ENCODE measurements around the gene DYNLT1. TPM values are rescaled to one million over a fixed set of nuclear protein-coding genes. Genes with fewer than 3 reads are reported as not detected.
"Not testable (repeated sequence)": the region's sequence is repeated elsewhere in the genome, so short reads cannot be mapped to it uniquely, and the experiment has no call there.

DYNLT1 gene
- total and polyA plus RNA-seq, 7 experiments from 2014 or later = 66.4 to 122 (median 81.6) TPM

- DNase-seq (no peak), ATAC-seq (no peak)
- Mint-ChIP-seq H3K4me3 (no peak overlapping the region), H3K9me3 (peaks cover 0 to 1% (median 0%) of the 10 kb centered on the region in 11 donors), H3K36me3 (peaks cover 7 to 45% (median 20%) of the 10 kb centered on the region in 5 donors), H3K27ac (peak overlapping the region in 2 of 9 donors; percentile 35 to 37), H3K27me3 (no peaks in the 10 kb centered on the region), H3K4me1 (peaks cover 7 to 31% (median 13%) of the 10 kb centered on the region in 7 donors)
- intact Hi-C loops (cut with micrococcal nuclease) = no loop called here
- no peaks in the 10 kb centered on the region for H3K9me3 ChIP-seq (ENCODE audit: control insufficient read depth in 2 of 3, low read length in 3 of 3)
- peaks cover 0 to 12% (median 0%) of the 10 kb centered on the region in 3 experiments for H3K36me3 ChIP-seq (ENCODE audit: control insufficient read depth in 2 of 3, insufficient read depth in 3 of 3, low read length in 3 of 3)
- no peak overlapping the region for H3K27ac ChIP-seq (ENCODE audit: low read depth, low read length)
- H3K4me3 ChIP-seq (ENCODE audit: low read length) = no peak overlapping the region
- no peaks in the 10 kb centered on the region for H3K27me3 ChIP-seq (ENCODE audit: control insufficient read depth in 2 of 2, insufficient read depth in 2 of 2, low read length in 2 of 2)
- POLR2A ChIA-PET = interaction anchor here (0.7 to 0.9 kb wide), 2 partner anchors 15 to 25 kb away, joined by 3 to 4 read pairs; partner anchors contain the start of gene SYTL3
- no peaks in the 10 kb centered on the region for H3K4me1 ChIP-seq (ENCODE audit: control insufficient read depth in 2 of 2, insufficient read depth in 2 of 2, low read length in 2 of 2)
- CTCF ChIA-PET = no interaction called here
Observed at GRCh38 chr6:158674342-158675131, 30.0 kb upstream of the DYNLT1 start.

- H3K27me3 Mint-ChIP-seq = no peaks in the 10 kb centered on the region
- intact Hi-C loops (cut with micrococcal nuclease) = no loop called here
- ChIA-PET POLR2A (interaction anchor here (0.6 kb wide), 1 partner anchor 328 kb away, joined by 3 read pairs; no protein-coding TSS in a partner anchor), CTCF (interaction anchor here (0.6 to 1.3 kb wide), 4 partner anchors 15 to 305 kb away, joined by 3 to 4 read pairs (median 4); no protein-coding TSS in a partner anchor)
- peaks cover 0 to 1% (median 0%) of the 10 kb centered on the region in 11 donors for H3K9me3 Mint-ChIP-seq
- peaks cover 16 to 44% (median 29%) of the 10 kb centered on the region in 5 donors for H3K36me3 Mint-ChIP-seq
- H3K4me3 Mint-ChIP-seq = no peak overlapping the region
- no peak overlapping the region for H3K4me3 ChIP-seq (ENCODE audit: low read length)
- H3K4me1 ChIP-seq (ENCODE audit: control insufficient read depth in 2 of 2, insufficient read depth in 2 of 2, low read length in 2 of 2) = no peaks in the 10 kb centered on the region
- no peaks in the 10 kb centered on the region for H3K27me3 ChIP-seq (ENCODE audit: control insufficient read depth in 2 of 2, insufficient read depth in 2 of 2, low read length in 2 of 2)
- H3K9me3 ChIP-seq (ENCODE audit: control insufficient read depth in 2 of 3, low read length in 3 of 3) = no peaks in the 10 kb centered on the region
- DNase-seq (no peak), ATAC-seq (no peak)
- peak overlapping the region in 1 of 9 donors; percentile 55 for H3K27ac Mint-ChIP-seq
- H3K36me3 ChIP-seq (ENCODE audit: control insufficient read depth in 2 of 3, insufficient read depth in 3 of 3, low read length in 3 of 3) = peaks cover 0 to 22% (median 0%) of the 10 kb centered on the region in 3 experiments
- H3K27ac ChIP-seq (ENCODE audit: low read depth, low read length) = no peak overlapping the region
- peaks cover 13 to 31% (median 14%) of the 10 kb centered on the region in 7 donors for H3K4me1 Mint-ChIP-seq
Observed at GRCh38 chr6:158672726-158673125, 28.2 kb upstream of the DYNLT1 start.

- H3K27me3 Mint-ChIP-seq; H3K27me3 ChIP-seq (ENCODE audit: control insufficient read depth in 2 of 2, insufficient read depth in 2 of 2, low read length in 2 of 2); DNase-seq; H3K4me3 ChIP-seq (ENCODE audit: low read length); H3K9me3 ChIP-seq (ENCODE audit: control insufficient read depth in 2 of 3, low read length in 3 of 3); H3K27ac Mint-ChIP-seq; H3K4me1 ChIP-seq (ENCODE audit: control insufficient read depth in 2 of 2, insufficient read depth in 2 of 2, low read length in 2 of 2); ATAC-seq; H3K27ac ChIP-seq (ENCODE audit: low read depth, low read length); intact Hi-C loops (cut with micrococcal nuclease); H3K4me3 Mint-ChIP-seq; H3K9me3 Mint-ChIP-seq: not testable (repeated sequence)
- ChIA-PET POLR2A (interaction anchor here (1.3 kb wide), 1 partner anchor 9 kb away, joined by 3 read pairs; no protein-coding TSS in a partner anchor), CTCF (interaction anchor here (0.6 to 1.3 kb wide), 3 partner anchors 18 to 76 kb away, joined by 3 to 4 read pairs (median 4); no protein-coding TSS in a partner anchor)
- peaks cover 12 to 35% (median 20%) of the 10 kb centered on the region in 7 donors for H3K4me1 Mint-ChIP-seq
- peaks cover 0 to 27% (median 0%) of the 10 kb centered on the region in 3 experiments for H3K36me3 ChIP-seq (ENCODE audit: control insufficient read depth in 2 of 3, insufficient read depth in 3 of 3, low read length in 3 of 3)
- H3K36me3 Mint-ChIP-seq = peaks cover 16 to 46% (median 33%) of the 10 kb centered on the region in 5 donors
Observed at GRCh38 chr6:158672119-158672518, 27.6 kb upstream of the DYNLT1 start.

GRCh38 chr6:158669145-158670035 lies 24.8 kb upstream of the DYNLT1 start:
- Mint-ChIP-seq H3K4me1 (peaks cover 12 to 49% (median 28%) of the 10 kb centered on the region in 7 donors), H3K9me3 (peaks cover 0 to 1% (median 0%) of the 10 kb centered on the region in 11 donors), H3K27me3 (no peaks in the 10 kb centered on the region), H3K36me3 (peaks cover 11 to 55% (median 41%) of the 10 kb centered on the region in 5 donors), H3K27ac (peak overlapping the region in 7 of 9 donors; percentile 0 to 76 (median 38)), H3K4me3 (peak overlapping the region in 2 of 10 donors; percentile 12 to 16)
- peaks cover 0 to 6% of the 10 kb centered on the region in 2 donors for H3K4me1 ChIP-seq (ENCODE audit: control insufficient read depth in 2 of 2, insufficient read depth in 2 of 2, low read length in 2 of 2)
- peaks cover 13 to 38% (median 14%) of the 10 kb centered on the region in 3 experiments for H3K36me3 ChIP-seq (ENCODE audit: control insufficient read depth in 2 of 3, insufficient read depth in 3 of 3, low read length in 3 of 3)
- H3K27ac ChIP-seq (ENCODE audit: low read depth, low read length) = no peak overlapping the region
- DNase-seq (no peak), ATAC-seq (no peak)
- POLR2A ChIA-PET = interaction anchor here (0.6 to 1.2 kb wide), 3 partner anchors 16 to 448 kb away, joined by 3 to 5 read pairs (median 3); partner anchors contain the start of gene DYNLT1
- CTCF ChIA-PET = interaction anchor here (1.0 kb wide), 1 partner anchor 9 kb away, joined by 3 read pairs; no protein-coding TSS in a partner anchor
- H3K27me3 ChIP-seq (ENCODE audit: control insufficient read depth in 2 of 2, insufficient read depth in 2 of 2, low read length in 2 of 2) = no peaks in the 10 kb centered on the region
- intact Hi-C loops (cut with micrococcal nuclease) = no loop called here
- H3K9me3 ChIP-seq (ENCODE audit: control insufficient read depth in 2 of 3, low read length in 3 of 3) = no peaks in the 10 kb centered on the region
- no peak overlapping the region for H3K4me3 ChIP-seq (ENCODE audit: low read length)

GRCh38 chr6:158668707-158669103 lies 24.2 kb upstream of the DYNLT1 start:
- peaks cover 6 to 47% (median 27%) of the 10 kb centered on the region in 7 donors for H3K4me1 Mint-ChIP-seq
- no peaks in the 10 kb centered on the region for H3K9me3 Mint-ChIP-seq
- ATAC-seq (no peak), DNase-seq (no peak)
- H3K4me3 ChIP-seq (ENCODE audit: low read length) = no peak overlapping the region
- intact Hi-C loops (cut with micrococcal nuclease) = no loop called here
- peaks cover 11 to 53% (median 35%) of the 10 kb centered on the region in 5 donors for H3K36me3 Mint-ChIP-seq
- H3K27me3 Mint-ChIP-seq = no peaks in the 10 kb centered on the region
- H3K27ac ChIP-seq (ENCODE audit: low read depth, low read length) = no peak overlapping the region
- H3K27me3 ChIP-seq (ENCODE audit: control insufficient read depth in 2 of 2, insufficient read depth in 2 of 2, low read length in 2 of 2) = no peaks in the 10 kb centered on the region
- H3K4me3 Mint-ChIP-seq = peak overlapping the region in 2 of 10 donors; percentile 9 to 16
- ChIA-PET CTCF (no interaction called here), POLR2A (interaction anchor here (0.6 kb wide), 1 partner anchor 448 kb away, joined by 3 read pairs; no protein-coding TSS in a partner anchor)
- peaks cover 13 to 39% (median 14%) of the 10 kb centered on the region in 3 experiments for H3K36me3 ChIP-seq (ENCODE audit: control insufficient read depth in 2 of 3, insufficient read depth in 3 of 3, low read length in 3 of 3)
- H3K9me3 ChIP-seq (ENCODE audit: control insufficient read depth in 2 of 3, low read length in 3 of 3) = no peaks in the 10 kb centered on the region
- peaks cover 0 to 6% of the 10 kb centered on the region in 2 donors for H3K4me1 ChIP-seq (ENCODE audit: control insufficient read depth in 2 of 2, insufficient read depth in 2 of 2, low read length in 2 of 2)
- H3K27ac Mint-ChIP-seq = peak overlapping the region in 7 of 9 donors; percentile 24 to 76 (median 51)

Measured in naive thymus-derived CD4-positive, alpha-beta T cell (primary cell).